Right lung (tissue), 5 donors: ENCODE results near the gene UFD1. TPM values are rescaled to one million over a fixed set of nuclear protein-coding genes. Genes with fewer than 3 reads are reported as not detected.
A peak's percentile ranks its signal among the peaks of the same experiment; 100 is the strongest.
"Not testable (repeated sequence)": the region's sequence is repeated elsewhere in the genome, so short reads cannot be mapped to it uniquely, and the experiment has no call there.

Source experiments
- DNase-seq, 2 donors: peaks; one replicate each; pipeline ENCODE4 v3.0.0-alpha.2; 2013
- polyA plus RNA-seq, 5 donors: library from polyadenylated mRNA; unstranded; fragments of 120-200 nt; gene quantifications; one replicate each; pipeline versions ENCODE4 v1.2.1 to v1.2.3, GENCODE V29; 2013; ENCODE audit warnings: inconsistent platforms in 1 of 5, low replicate concordance in 1 of 5; ENCODE audit not compliant: insufficient read length in 5 of 5, insufficient read depth in 1 of 5

The UFD1 gene
- polyA plus RNA-seq, 5 donors = 58.6 to 76.8 (median 66.4) TPM

GRCh38 chr22:19451570-19451969, 27.4 kb downstream of the UFD1 start:
- DNase-seq = no peak

GRCh38 chr22:19450363-19451175, 28.4 kb downstream of the UFD1 start:
- no peak for DNase-seq

- no peak for DNase-seq
These were observed 29.6 kb downstream of the UFD1 start for GRCh38 chr22:19449422-19449767.

- no peak for DNase-seq
These were observed 30.1 kb downstream of the UFD1 start for GRCh38 chr22:19448739-19449421.

- peak in 1 of 2 donors; percentile 32 for DNase-seq
These were observed 30.9 kb downstream of the UFD1 start for GRCh38 chr22:19448076-19448607.

- DNase-seq = peak; percentile 87 to 88
These were observed 31.5 kb downstream of the UFD1 start, which contains the start of gene C22orf39 for GRCh38 chr22:19447330-19448075. Gene C22orf39, minus strand, starts transcription at chr22:19447711. Its CDS starts 23 bp downstream, at chr22:19447688.

GRCh38 chr22:19446603-19447329, 32.2 kb downstream of the UFD1 start:
- DNase-seq = no peak

- not testable (repeated sequence) for DNase-seq
These were observed 33.6 kb downstream of the UFD1 start for GRCh38 chr22:19445279-19445982.

GRCh38 chr22:19443544-19444211, 35.3 kb downstream of the UFD1 start:
- DNase-seq = no peak

GRCh38 chr22:19442166-19442565, 36.8 kb downstream of the UFD1 start:
- no peak for DNase-seq

- DNase-seq = no peak
These were observed 38.4 kb downstream of the UFD1 start for GRCh38 chr22:19440411-19441195.

- DNase-seq = no peak
These were observed 40.7 kb downstream of the UFD1 start for GRCh38 chr22:19438298-19438697.

- not testable (repeated sequence) for DNase-seq
These were observed 42.4 kb downstream of the UFD1 start for GRCh38 chr22:19436444-19437161.

- no peak for DNase-seq
These were observed 44.0 kb downstream of the UFD1 start for GRCh38 chr22:19434829-19435580.

- no peak for DNase-seq
These were observed 44.6 kb downstream of the UFD1 start for GRCh38 chr22:19434401-19434800.

GRCh38 chr22:19432133-19432851, 46.7 kb downstream of the UFD1 start, which contains the start of gene MRPL40:
Gene MRPL40, plus strand, starts transcription at chr22:19432545. Its CDS starts 10 bp downstream, at chr22:19432555.
- peak; percentile 93 to 94 for DNase-seq

GRCh38 chr22:19431649-19432132, 47.3 kb downstream of the UFD1 start, which contains the start of gene HIRA:
Gene HIRA, minus strand, starts transcription at chr22:19431733. Its CDS starts 257 bp downstream, at chr22:19431476.
- peak; percentile 71 to 73 for DNase-seq
